A673 (cell line): ENCODE results near the gene HSD17B2. TPM values are rescaled to one million over a fixed set of nuclear protein-coding genes. Genes with fewer than 3 reads are reported as not detected.

Source experiments
- BruUV-seq: library from RNA; stranded (reverse); fragments of 400-500 nt; replicated peaks from 2 replicates; lab custom pipeline; 2021; lab: Mats Ljungman, UMichigan
- CTCF ChIA-PET: fragments of 300-600 bp; sonication (Branson Sonifier 250); formaldehyde crosslinking; loops from one replicate; lab custom pipeline; 2022; ENCODE audit warnings: antibody characterized with exemption; lab: Charles Lee
- POLR2A ChIA-PET: fragments of 300-600 bp; sonication (Branson Sonifier 250); formaldehyde crosslinking; loops from one replicate; lab custom pipeline; 2022; ENCODE audit warnings: antibody characterized with exemption; ENCODE audit not compliant: low non-redundant PET; lab: Charles Lee
- DNase-seq: peaks from one replicate; pipeline ENCODE4 v3.0.0-alpha.2; 2015; ENCODE audit warnings: low spot score
- H3K27ac ChIP-seq: fragments of 200-600 bp; sonication (generic); 2 replicates; pipeline ENCODE4 v1.5.1; 2016; ENCODE audit warnings: mixed run types, low read depth, mild to moderate bottlenecking, mixed read lengths, antibody characterized with exemption, low read length; ENCODE audit not compliant: poor library complexity, severe bottlenecking
- H3K27me3 ChIP-seq: fragments of 200-600 bp; sonication (generic); replicated peaks from 2 replicates; pipeline ENCODE4 v1.6.1; 2017; ENCODE audit warnings: mixed run types, low read depth, mild to moderate bottlenecking, mixed read lengths, antibody characterized with exemption, low read length; ENCODE audit not compliant: insufficient read depth, poor library complexity
- H3K36me3 ChIP-seq: fragments of 200-600 bp; sonication (generic); 2 replicates; pipeline ENCODE4 v1.6.1; 2016; ENCODE audit warnings: mixed run types, mild to moderate bottlenecking, mixed read lengths, antibody characterized with exemption, low read length; ENCODE audit not compliant: insufficient read depth, poor library complexity, severe bottlenecking
- H3K4me1 ChIP-seq: fragments of 200-600 bp; sonication (generic); 2 replicates; pipeline ENCODE4 v1.6.1; 2017; ENCODE audit warnings: mixed run types, mild to moderate bottlenecking, mixed read lengths, antibody characterized with exemption, low read length; ENCODE audit not compliant: insufficient read depth, poor library complexity, severe bottlenecking
- H3K4me3 ChIP-seq: fragments of 200-600 bp; sonication (generic); 2 replicates; pipeline ENCODE4 v1.5.1; 2016; ENCODE audit warnings: low read depth, mixed run types, mild to moderate bottlenecking, mixed read lengths, low read length; ENCODE audit not compliant: poor library complexity, severe bottlenecking
- H3K9me3 ChIP-seq: fragments of 200-600 bp; sonication (generic); 2 replicates; pipeline ENCODE4 v1.6.1; 2016; ENCODE audit warnings: mixed run types, low read depth, mild to moderate bottlenecking, mixed read lengths, antibody characterized with exemption, low read length; ENCODE audit not compliant: poor library complexity, severe bottlenecking
- EZH2 ChIP-seq: fragments of 200-600 bp; sonication (generic); IDR thresholded peaks from 2 replicates; pipeline ENCODE4 v1.6.1; 2017; ENCODE audit warnings: borderline replicate concordance, low read depth, mild to moderate bottlenecking, mixed read lengths, antibody characterized with exemption, low read length; ENCODE audit not compliant: poor library complexity, severe bottlenecking
- intact Hi-C: fragments of 100-400 bp; cut with micrococcal nuclease; formaldehyde crosslinking; loops from one replicate; pipeline ENCODE4 v1.10.0; 2022; ENCODE audit not compliant: unreplicated experiment
- total RNA-seq: library from RNA; stranded (reverse); gene quantifications from 2 replicates; pipeline ENCODE4 v1.2.3, GENCODE V29; 2021
- TF ChIP-seq, protein P1 (sequence below): fragments of 300-800, 200-600 bp; sonication (generic); conservative IDR thresholded peaks from 2 replicates; pipeline ENCODE4 v1.5.1; 2017; ENCODE audit warnings: low read depth, mild to moderate bottlenecking, antibody characterized with exemption, low read length, moderate library complexity, mixed read lengths

The HSD17B2 gene
- total RNA-seq, 1 experiment from 2014 or later = 4.9 TPM

DNA sequence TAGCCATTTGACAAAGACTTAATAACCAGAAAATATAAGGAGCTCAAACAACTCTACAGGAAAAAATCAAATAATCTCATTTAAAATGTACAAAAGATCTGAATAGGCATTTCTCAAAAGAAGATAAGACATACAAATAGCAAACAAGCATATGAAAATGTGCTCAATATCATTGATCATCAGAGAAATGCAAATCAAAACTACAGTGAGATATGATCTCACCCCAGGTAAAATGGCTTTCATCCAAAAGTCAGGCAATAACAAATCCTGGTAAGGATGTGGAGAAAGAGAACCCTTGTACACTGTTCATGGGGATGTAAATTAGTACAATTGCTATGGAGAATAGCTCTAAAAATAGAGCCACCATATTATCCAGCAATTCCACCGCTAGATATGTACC is 43.1 kb downstream of the HSD17B2 start:
- ChIA-PET CTCF (no interaction called here), POLR2A (no interaction called here)
- H3K27ac ChIP-seq = no peak overlapping the region
- no peak overlapping the region for H3K4me3 ChIP-seq
- no peaks in the 10 kb centered on the region for H3K4me1 ChIP-seq
- intact Hi-C loops = no loop called here
- no peak for DNase-seq
- BruUV-seq = no TSS peak
- no peaks in the 10 kb centered on the region for H3K36me3 ChIP-seq
- TF ChIP-seq EZH2 = no peak
- TF ChIP-seq, protein P1, sequence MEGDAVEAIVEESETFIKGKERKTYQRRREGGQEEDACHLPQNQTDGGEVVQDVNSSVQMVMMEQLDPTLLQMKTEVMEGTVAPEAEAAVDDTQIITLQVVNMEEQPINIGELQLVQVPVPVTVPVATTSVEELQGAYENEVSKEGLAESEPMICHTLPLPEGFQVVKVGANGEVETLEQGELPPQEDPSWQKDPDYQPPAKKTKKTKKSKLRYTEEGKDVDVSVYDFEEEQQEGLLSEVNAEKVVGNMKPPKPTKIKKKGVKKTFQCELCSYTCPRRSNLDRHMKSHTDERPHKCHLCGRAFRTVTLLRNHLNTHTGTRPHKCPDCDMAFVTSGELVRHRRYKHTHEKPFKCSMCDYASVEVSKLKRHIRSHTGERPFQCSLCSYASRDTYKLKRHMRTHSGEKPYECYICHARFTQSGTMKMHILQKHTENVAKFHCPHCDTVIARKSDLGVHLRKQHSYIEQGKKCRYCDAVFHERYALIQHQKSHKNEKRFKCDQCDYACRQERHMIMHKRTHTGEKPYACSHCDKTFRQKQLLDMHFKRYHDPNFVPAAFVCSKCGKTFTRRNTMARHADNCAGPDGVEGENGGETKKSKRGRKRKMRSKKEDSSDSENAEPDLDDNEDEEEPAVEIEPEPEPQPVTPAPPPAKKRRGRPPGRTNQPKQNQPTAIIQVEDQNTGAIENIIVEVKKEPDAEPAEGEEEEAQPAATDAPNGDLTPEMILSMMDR = no peak
- H3K9me3 ChIP-seq = no peaks in the 10 kb centered on the region
- no peaks in the 10 kb centered on the region for H3K27me3 ChIP-seq

DNA sequence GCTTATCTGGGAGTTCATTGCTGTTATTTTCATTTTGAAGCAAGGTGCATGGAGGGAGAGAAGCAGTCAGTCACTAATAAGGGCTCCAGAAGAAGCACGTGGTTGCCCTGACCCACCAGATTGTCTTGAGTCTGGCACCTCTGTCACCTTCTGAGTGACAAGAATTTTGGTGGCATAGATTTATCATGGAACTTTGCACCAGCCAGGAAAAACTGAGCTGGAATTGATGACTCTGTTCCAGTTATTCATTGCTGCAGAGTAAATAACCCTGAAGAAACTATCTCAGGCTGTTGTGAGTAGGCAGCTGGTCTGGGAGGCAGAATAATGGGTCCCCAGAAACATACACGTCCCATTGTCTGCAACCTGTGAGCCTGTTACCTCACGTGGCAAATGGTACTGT is 44.8 kb downstream of the HSD17B2 start:
- no peak overlapping the region for H3K4me3 ChIP-seq

DNA sequence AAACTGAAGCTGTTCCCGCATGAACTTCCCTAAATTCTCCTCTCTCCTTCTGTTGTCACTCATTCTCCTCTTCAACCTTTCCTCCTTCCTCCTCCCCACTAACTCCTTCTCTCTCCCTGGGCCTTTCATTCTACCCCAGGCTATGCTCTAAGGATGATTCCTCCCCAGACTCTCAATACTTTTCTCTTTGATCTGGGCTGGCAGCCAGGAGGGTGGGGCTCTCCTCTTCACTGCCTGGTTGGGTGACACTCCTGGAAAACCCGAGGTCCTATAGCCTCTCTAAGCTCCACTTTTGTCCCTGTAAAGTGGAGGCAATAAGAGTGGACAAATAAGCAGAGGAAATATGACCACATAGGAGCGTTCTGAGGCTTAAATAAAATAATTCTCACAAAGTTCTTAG is 46.2 kb downstream of the HSD17B2 start:
- Histone ChIP-seq H3K27ac (no peak overlapping the region), H3K27me3 (no peaks in the 10 kb centered on the region), H3K4me1 (no peaks in the 10 kb centered on the region), H3K9me3 (no peaks in the 10 kb centered on the region), H3K4me3 (no peak overlapping the region), H3K36me3 (no peaks in the 10 kb centered on the region)
- intact Hi-C loops = no loop called here
- POLR2A ChIA-PET = no interaction called here
- CTCF ChIA-PET = no interaction called here
- DNase-seq = no peak
- TF ChIP-seq, protein P1 = no peak
- TF ChIP-seq EZH2 = no peak
- BruUV-seq = no TSS peak

More for the DNA sequence above, 44.8 kb downstream of the HSD17B2 start:
- Histone ChIP-seq H3K4me1 (no peaks in the 10 kb centered on the region), H3K9me3 (no peaks in the 10 kb centered on the region), H3K27ac (no peak overlapping the region), H3K36me3 (no peaks in the 10 kb centered on the region), H3K27me3 (no peaks in the 10 kb centered on the region)
- no TSS peak for BruUV-seq
- intact Hi-C loops = no loop called here
- CTCF ChIA-PET = interaction anchor here (0.5 kb wide), 1 partner anchor 818 kb away, joined by 7 read pairs; no protein-coding TSS in a partner anchor
- no peak for TF ChIP-seq EZH2
- TF ChIP-seq, protein P1 = no peak
- POLR2A ChIA-PET = no interaction called here
- DNase-seq = no peak
